Neural cell (in vitro differentiated cells): ENCODE results near the gene OPN1LW. TPM values are rescaled to one million over a fixed set of nuclear protein-coding genes. Genes with fewer than 3 reads are reported as not detected.

Experiments
- H2AFZ ChIP-seq: fragments of 200-600, 300-800 bp; sonication (generic), shearing (Covaris generic); 2 replicates; pipeline ENCODE4 v1.6.0; 2014; ENCODE audit warnings: low read depth, mild to moderate bottlenecking, antibody characterized with exemption, low read length, moderate library complexity
- H3F3A ChIP-seq: fragments of 200-600 bp; shearing (Covaris generic); 2 replicates; pipeline ENCODE4 v1.6.1; 2016; ENCODE audit warnings: mild to moderate bottlenecking, moderate library complexity, mixed read lengths, antibody characterized with exemption, low read length; ENCODE audit not compliant: insufficient read depth, poor library complexity, severe bottlenecking
- H3K27ac ChIP-seq: fragments of 200-600, 300-800 bp; sonication (generic), shearing (Covaris generic); 2 replicates; pipeline ENCODE4 v1.5.1; 2014; ENCODE audit warnings: mild to moderate bottlenecking, low read length, moderate library complexity
- H3K27me3 ChIP-seq: fragments of 300-800, 200-600 bp; sonication (generic), shearing (Covaris generic); 2 replicates; pipeline ENCODE4 v1.6.0; 2014; ENCODE audit warnings: mild to moderate bottlenecking, low read depth, low read length, moderate library complexity; ENCODE audit not compliant: insufficient read depth
- H3K36me3 ChIP-seq: fragments of 300-800, 200-600 bp; sonication (generic), shearing (Covaris generic); 2 replicates; pipeline ENCODE4 v1.5.1; 2014; ENCODE audit warnings: mild to moderate bottlenecking, antibody characterized with exemption, low read length, moderate library complexity; ENCODE audit not compliant: insufficient read depth
- H3K4me2 ChIP-seq: fragments of 300-800, 200-600 bp; sonication (generic), shearing (Covaris generic); 2 replicates; pipeline ENCODE4 v1.6.0; 2014; ENCODE audit warnings: mild to moderate bottlenecking, low read length
- H3K4me3 ChIP-seq: fragments of 300-800, 200-600 bp; sonication (generic), shearing (Covaris generic); 2 replicates; pipeline ENCODE4 v1.5.1; 2014; ENCODE audit warnings: mild to moderate bottlenecking, low read length, moderate library complexity
- H3K79me2 ChIP-seq: fragments of 200-600 bp; shearing (Covaris generic); replicated peaks from 2 replicates; pipeline ENCODE4 v1.6.0; 2014; ENCODE audit warnings: mild to moderate bottlenecking, low read length, moderate library complexity; ENCODE audit not compliant: insufficient read depth
- H3K9ac ChIP-seq: fragments of 300-800, 200-600 bp; sonication (generic), shearing (Covaris generic); 2 replicates; pipeline ENCODE4 v1.6.1; 2016; ENCODE audit warnings: mild to moderate bottlenecking, low read length, mixed read lengths
- H3K9me2 ChIP-seq: fragments of 200-600 bp; shearing (Covaris generic); 2 replicates; pipeline ENCODE4 v1.6.1; 2016; ENCODE audit warnings: mild to moderate bottlenecking, low read length, mixed read lengths; ENCODE audit not compliant: insufficient read depth
- H3K9me3 ChIP-seq: fragments of 200-600, 300-800 bp; sonication (generic), shearing (Covaris generic); 2 replicates; pipeline ENCODE4 v1.6.1; 2016; ENCODE audit warnings: mild to moderate bottlenecking, mixed run types, low read length, moderate library complexity, mixed read lengths
- H4K20me1 ChIP-seq: fragments of 200-600 bp; shearing (Covaris generic); 2 replicates; pipeline ENCODE4 v1.6.1; 2016; ENCODE audit warnings: mild to moderate bottlenecking, mixed run types; ENCODE audit not compliant: insufficient read depth
- EP300 ChIP-seq: fragments of 450-650 bp; conservative IDR thresholded peaks from 2 replicates; pipeline ENCODE4 v1.6.1; 2014; ENCODE audit warnings: antibody characterized with exemption, mild to moderate bottlenecking, moderate library complexity; ENCODE audit not compliant: poor library complexity, severe bottlenecking
- EZH2 ChIP-seq: fragments of 200-600, 300-800 bp; shearing (Covaris generic), sonication (generic); IDR thresholded peaks from 2 replicates; pipeline ENCODE4 v1.6.1; 2014; ENCODE audit warnings: antibody characterized with exemption, low read length, borderline replicate concordance, mild to moderate bottlenecking; ENCODE audit not compliant: insufficient read depth, poor library complexity, severe bottlenecking
- MXI1 ChIP-seq: fragments of 450-650 bp; conservative IDR thresholded peaks from 2 replicates; pipeline ENCODE4 v1.6.1; 2014; ENCODE audit warnings: antibody characterized with exemption, mild to moderate bottlenecking; ENCODE audit not compliant: poor library complexity, severe bottlenecking
- POLR2AphosphoS5 ChIP-seq: IDR thresholded peaks from 2 replicates; pipeline ENCODE4 v1.6.1; 2012
- RAD21 ChIP-seq: fragments of 450-650 bp; conservative IDR thresholded peaks from 2 replicates; pipeline ENCODE4 v1.6.1; 2014; ENCODE audit warnings: antibody characterized with exemption, mild to moderate bottlenecking, moderate library complexity
- SMC3 ChIP-seq: fragments of 450-650 bp; conservative IDR thresholded peaks from 2 replicates; pipeline ENCODE4 v1.6.1; 2014; ENCODE audit warnings: antibody characterized with exemption, mild to moderate bottlenecking, moderate library complexity; ENCODE audit not compliant: poor library complexity
- TAF1 ChIP-seq: IDR thresholded peaks from 2 replicates; pipeline ENCODE4 v1.6.1; 2012; ENCODE audit warnings: low read depth
- polyA plus RNA-seq: library from polyadenylated mRNA; depleted of rRNA; stranded (reverse); fragments of >200 nt; gene quantifications from 2 replicates; pipeline ENCODE4 v1.2.3, GENCODE V29; 2014
- TF ChIP-seq, protein P1 (sequence below): IDR thresholded peaks from 2 replicates; pipeline ENCODE4 v1.6.1; 2012; ENCODE audit warnings: borderline replicate concordance
- TF ChIP-seq, protein P2 (sequence below): fragments of 450-650 bp; IDR thresholded peaks from 2 replicates; pipeline ENCODE4 v1.5.1; 2014; ENCODE audit warnings: antibody characterized with exemption, mild to moderate bottlenecking, moderate library complexity; ENCODE audit not compliant: poor library complexity, severe bottlenecking

OPN1LW gene
- polyA plus RNA-seq, 1 donor from 2014 or later: not detected

DNA sequence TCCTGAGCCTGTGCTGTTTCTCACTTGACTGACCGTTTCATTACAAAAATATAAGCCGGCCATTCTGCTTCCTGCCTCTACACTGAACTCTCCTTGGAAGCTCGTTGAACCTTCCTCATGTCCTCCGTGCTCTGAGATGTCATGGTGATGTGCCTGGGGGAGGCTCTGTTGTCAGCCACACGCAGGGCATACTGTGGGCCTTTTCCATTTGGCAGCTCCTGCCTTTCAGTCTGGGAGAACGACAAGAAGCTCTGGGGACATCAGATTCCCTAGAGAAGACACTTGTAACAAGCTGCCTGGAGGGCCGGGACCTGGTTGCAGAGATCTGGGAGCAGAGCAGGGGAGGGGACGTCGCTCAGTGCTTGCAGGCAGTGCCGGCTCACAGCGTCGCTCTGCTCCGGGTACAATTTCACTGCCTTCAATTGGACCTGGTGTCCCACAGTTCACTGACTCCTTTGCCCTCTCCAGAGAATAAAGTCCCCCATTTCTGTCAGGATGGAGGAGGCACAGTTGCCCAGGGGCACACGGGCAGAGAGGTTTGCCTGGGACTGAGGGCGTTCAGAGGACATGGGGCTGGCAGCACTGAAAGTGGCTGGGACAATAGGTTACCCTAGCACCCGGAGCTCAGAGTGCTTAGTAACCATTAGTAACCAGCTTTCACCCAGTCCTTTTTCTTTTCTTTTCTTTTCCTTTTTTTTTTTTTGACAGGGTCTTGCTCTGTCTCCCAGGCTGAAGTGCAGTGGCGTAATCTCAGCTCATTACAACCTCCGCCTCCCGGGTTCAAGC, 27.4 kb upstream of the OPN1LW start:
- Histone ChIP-seq H2AFZ (no peak overlapping the region), H3K27ac (no peak overlapping the region)

DNA sequence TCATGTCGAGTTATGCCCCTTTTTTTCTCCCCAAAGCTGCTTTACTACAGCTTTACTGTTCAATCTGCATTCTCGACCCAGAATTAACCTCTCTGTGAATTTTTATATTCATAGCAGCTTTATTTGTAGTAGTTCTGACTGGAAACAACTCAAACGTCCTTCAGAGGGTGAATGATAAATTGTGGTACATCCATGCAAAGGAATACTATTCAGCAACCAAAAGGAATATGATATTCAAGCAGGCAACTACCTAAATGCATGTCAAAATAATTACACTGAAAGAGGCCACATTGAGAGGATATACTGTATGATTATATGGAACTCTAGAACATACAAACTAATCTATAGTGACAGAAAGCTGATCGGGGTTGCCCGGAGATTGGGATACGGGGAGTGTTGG, 26.5 kb upstream of the OPN1LW start:
- H3K9ac ChIP-seq: no peak overlapping the region
- TF ChIP-seq TAF1 (no peak), SMC3 (no peak), POLR2AphosphoS5 (no peak)
- TF ChIP-seq, protein P1, sequence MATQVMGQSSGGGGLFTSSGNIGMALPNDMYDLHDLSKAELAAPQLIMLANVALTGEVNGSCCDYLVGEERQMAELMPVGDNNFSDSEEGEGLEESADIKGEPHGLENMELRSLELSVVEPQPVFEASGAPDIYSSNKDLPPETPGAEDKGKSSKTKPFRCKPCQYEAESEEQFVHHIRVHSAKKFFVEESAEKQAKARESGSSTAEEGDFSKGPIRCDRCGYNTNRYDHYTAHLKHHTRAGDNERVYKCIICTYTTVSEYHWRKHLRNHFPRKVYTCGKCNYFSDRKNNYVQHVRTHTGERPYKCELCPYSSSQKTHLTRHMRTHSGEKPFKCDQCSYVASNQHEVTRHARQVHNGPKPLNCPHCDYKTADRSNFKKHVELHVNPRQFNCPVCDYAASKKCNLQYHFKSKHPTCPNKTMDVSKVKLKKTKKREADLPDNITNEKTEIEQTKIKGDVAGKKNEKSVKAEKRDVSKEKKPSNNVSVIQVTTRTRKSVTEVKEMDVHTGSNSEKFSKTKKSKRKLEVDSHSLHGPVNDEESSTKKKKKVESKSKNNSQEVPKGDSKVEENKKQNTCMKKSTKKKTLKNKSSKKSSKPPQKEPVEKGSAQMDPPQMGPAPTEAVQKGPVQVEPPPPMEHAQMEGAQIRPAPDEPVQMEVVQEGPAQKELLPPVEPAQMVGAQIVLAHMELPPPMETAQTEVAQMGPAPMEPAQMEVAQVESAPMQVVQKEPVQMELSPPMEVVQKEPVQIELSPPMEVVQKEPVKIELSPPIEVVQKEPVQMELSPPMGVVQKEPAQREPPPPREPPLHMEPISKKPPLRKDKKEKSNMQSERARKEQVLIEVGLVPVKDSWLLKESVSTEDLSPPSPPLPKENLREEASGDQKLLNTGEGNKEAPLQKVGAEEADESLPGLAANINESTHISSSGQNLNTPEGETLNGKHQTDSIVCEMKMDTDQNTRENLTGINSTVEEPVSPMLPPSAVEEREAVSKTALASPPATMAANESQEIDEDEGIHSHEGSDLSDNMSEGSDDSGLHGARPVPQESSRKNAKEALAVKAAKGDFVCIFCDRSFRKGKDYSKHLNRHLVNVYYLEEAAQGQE: no peak
- no peaks in the 10 kb centered on the region for H3K36me3 ChIP-seq
- no peaks in the 10 kb centered on the region for H3K9me3 ChIP-seq
- no peak overlapping the region for H3K27ac ChIP-seq
- H3K9me2 ChIP-seq: no peaks in the 10 kb centered on the region
- no peak overlapping the region for H2AFZ ChIP-seq
- H3K27me3 ChIP-seq: no peaks in the 10 kb centered on the region
- H3K4me3 ChIP-seq: no peak overlapping the region
- H3K4me2 ChIP-seq: no peak overlapping the region
- H3K79me2 ChIP-seq: no peaks in the 10 kb centered on the region
- no peaks in the 10 kb centered on the region for H4K20me1 ChIP-seq
- H3F3A ChIP-seq: no peaks in the 10 kb centered on the region

More for the DNA sequence above, 27.4 kb upstream of the OPN1LW start:
- no peak overlapping the region for H3K4me2 ChIP-seq
- H3K9me3 ChIP-seq: no peaks in the 10 kb centered on the region
- no peak overlapping the region for H3K4me3 ChIP-seq
- no peak overlapping the region for H3K9ac ChIP-seq
- no peaks in the 10 kb centered on the region for H3K36me3 ChIP-seq
- no peaks in the 10 kb centered on the region for H3K27me3 ChIP-seq
- H3K79me2 ChIP-seq: no peaks in the 10 kb centered on the region
- H4K20me1 ChIP-seq: no peaks in the 10 kb centered on the region
- no peaks in the 10 kb centered on the region for H3K9me2 ChIP-seq
- no peak for TF ChIP-seq TAF1
- TF ChIP-seq EZH2: no peak
- TF ChIP-seq, protein P1: no peak
- no peaks in the 10 kb centered on the region for H3F3A ChIP-seq

DNA sequence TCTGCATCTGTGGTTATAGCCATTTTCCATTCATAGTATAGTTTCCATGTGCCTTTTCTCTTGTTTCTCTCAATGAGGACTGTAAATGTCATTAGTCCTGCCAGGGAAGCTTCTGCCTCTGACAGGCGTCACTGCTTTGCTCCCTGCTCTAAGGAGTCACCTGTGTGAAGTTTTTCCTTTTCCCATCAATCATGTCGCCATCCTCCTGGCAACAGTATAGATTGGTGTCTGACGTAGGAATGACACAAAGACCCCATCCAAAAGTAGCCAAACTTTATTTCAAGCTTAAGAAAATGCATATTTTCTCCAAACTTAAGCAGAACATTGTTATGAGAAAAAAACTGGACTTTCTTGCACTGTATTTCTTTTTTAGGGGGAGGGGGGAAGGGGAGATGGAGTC, 23.5 kb upstream of the OPN1LW start:
- H3K9me2 ChIP-seq: no peaks in the 10 kb centered on the region
- H3K4me3 ChIP-seq: no peak overlapping the region
- H3K9ac ChIP-seq: no peak overlapping the region
- no peak overlapping the region for H3K4me2 ChIP-seq
- no peaks in the 10 kb centered on the region for H4K20me1 ChIP-seq
- no peaks in the 10 kb centered on the region for H3F3A ChIP-seq
- no peak overlapping the region for H2AFZ ChIP-seq
- H3K27ac ChIP-seq: peak overlapping the region; percentile 37
- H3K9me3 ChIP-seq: no peaks in the 10 kb centered on the region
- H3K27me3 ChIP-seq: no peaks in the 10 kb centered on the region
- no peaks in the 10 kb centered on the region for H3K79me2 ChIP-seq
- H3K36me3 ChIP-seq: no peaks in the 10 kb centered on the region
- TF ChIP-seq MXI1 (no peak), POLR2AphosphoS5 (no peak), EP300 (peak; percentile 45), TAF1 (no peak), RAD21 (no peak), SMC3 (no peak)
- TF ChIP-seq, protein P2, sequence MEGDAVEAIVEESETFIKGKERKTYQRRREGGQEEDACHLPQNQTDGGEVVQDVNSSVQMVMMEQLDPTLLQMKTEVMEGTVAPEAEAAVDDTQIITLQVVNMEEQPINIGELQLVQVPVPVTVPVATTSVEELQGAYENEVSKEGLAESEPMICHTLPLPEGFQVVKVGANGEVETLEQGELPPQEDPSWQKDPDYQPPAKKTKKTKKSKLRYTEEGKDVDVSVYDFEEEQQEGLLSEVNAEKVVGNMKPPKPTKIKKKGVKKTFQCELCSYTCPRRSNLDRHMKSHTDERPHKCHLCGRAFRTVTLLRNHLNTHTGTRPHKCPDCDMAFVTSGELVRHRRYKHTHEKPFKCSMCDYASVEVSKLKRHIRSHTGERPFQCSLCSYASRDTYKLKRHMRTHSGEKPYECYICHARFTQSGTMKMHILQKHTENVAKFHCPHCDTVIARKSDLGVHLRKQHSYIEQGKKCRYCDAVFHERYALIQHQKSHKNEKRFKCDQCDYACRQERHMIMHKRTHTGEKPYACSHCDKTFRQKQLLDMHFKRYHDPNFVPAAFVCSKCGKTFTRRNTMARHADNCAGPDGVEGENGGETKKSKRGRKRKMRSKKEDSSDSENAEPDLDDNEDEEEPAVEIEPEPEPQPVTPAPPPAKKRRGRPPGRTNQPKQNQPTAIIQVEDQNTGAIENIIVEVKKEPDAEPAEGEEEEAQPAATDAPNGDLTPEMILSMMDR: no peak
